Renal cortex interstitium (tissue), 11 donors: ENCODE data around the gene PLXNC1. TPM values are rescaled to one million over a fixed set of nuclear protein-coding genes. Genes with fewer than 3 reads are reported as not detected.
"Not testable (repeated sequence)": the region's sequence is repeated elsewhere in the genome, so short reads cannot be mapped to it uniquely, and the experiment has no call there.

Experiments used
- DNase-seq, 11 donors: peaks; one replicate each; pipeline ENCODE4 v3.0.0-alpha.2; 2013; ENCODE audit warnings: low read depth in 9 of 11, low spot score in 4 of 11; ENCODE audit errors: extremely low read depth in 1 of 11
- polyA plus RNA-seq, 3 donors: library from polyadenylated mRNA; unstranded; fragments of 120-200 nt; gene quantifications; one replicate each; pipeline ENCODE4 v1.2.1, GENCODE V29; 2013; ENCODE audit not compliant: insufficient read length in 3 of 3

The PLXNC1 gene
- polyA plus RNA-seq, 3 donors = 6.4 to 8.1 (median 7.7) TPM

- DNase-seq = no peak
Observed at GRCh38 chr12:94299846-94300245, 151.5 kb downstream of the PLXNC1 start.

DNA sequence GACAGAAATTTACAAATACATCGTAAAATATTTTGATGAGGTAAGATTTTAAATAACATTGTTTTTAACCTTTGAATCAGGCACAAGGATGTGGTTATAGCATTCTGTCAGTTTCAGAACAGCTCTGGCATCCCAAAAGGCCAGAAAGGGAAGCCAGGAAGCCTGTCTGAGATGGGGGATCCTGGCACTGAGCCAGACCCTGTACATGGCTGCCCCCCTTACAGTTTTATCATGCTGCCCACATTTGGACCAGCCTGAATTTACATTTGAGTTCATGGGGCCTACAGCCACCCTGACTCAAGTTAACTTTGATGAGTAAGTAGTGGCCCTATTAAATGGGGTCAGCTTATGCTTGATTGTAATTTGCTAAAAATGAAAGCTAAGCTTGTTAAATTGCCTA, 155.6 kb downstream of the PLXNC1 start:
- DNase-seq = no peak

- DNase-seq = no peak
Observed at GRCh38 chr12:94304566-94305061, 156.2 kb downstream of the PLXNC1 start.

- DNase-seq = no peak
Observed at GRCh38 chr12:94305130-94305957, 157.0 kb downstream of the PLXNC1 start.

- DNase-seq = no peak
Observed at GRCh38 chr12:94308612-94309011, 160.2 kb downstream of the PLXNC1 start.

DNA sequence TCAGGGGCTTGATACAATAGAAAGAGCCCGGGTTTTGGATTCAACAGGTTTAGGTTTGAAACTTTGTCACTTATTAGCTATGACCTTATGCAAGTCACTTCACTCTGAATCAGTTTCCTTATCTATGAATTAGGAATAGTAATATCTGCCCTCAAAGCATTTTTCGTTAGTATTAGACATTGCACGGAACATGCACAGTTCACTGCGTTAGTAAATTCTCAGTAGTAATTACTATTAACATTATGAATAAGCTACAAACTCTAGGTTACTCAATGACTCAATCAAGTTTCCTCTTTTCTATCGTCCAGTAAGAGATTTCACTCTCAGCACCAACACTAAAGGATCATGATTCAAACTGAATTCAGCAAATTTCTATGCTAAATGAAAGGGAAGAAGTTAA, 161.0 kb downstream of the PLXNC1 start:
- no peak for DNase-seq

GRCh38 chr12:94312378-94312777, 164.0 kb downstream of the PLXNC1 start:
- no peak for DNase-seq

- not testable (repeated sequence) for DNase-seq
Observed at GRCh38 chr12:94316600-94316999, 168.2 kb downstream of the PLXNC1 start.

GRCh38 chr12:94318181-94318580, 169.8 kb downstream of the PLXNC1 start:
- no peak for DNase-seq

DNA sequence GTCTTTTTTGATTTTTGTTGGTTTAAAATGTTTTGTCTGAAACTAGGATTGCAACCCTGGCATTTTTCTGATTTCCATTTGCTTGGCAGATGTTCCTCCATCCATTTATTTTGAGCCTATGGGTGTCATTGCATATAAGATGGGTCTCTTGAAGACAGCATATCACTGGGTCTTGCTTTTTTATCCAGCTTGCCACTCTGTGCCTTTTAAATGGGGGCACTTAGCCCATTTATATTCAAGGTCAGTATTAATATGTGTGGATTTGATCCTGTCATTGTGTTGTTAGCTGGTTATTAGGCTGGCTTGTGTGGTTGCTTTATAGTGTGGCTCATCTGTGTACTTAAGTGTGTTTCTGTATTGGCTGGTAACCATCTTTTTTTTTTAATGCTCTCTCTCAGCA, 171.7 kb downstream of the PLXNC1 start:
- DNase-seq = no peak

DNA sequence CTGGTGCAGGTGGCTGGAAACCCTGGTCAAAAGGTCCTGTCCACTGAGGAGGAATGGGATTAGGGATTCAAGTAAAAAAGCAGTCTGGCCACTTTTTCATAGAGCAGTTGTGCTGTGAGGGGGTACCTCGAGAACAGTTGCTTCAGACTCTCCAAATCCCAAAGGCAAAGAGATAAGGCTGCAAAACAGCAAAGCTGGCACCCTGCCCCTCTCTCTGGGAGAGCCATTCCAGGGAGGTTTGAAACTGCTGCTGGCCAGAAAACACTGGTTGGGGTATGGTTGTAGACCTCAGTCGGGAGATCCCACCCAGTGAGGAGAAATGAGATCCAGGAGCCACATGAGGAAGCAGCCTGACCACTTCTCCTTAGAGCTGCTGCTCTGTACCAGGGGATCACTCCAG, 174.0 kb downstream of the PLXNC1 start:
- DNase-seq = no peak

DNA sequence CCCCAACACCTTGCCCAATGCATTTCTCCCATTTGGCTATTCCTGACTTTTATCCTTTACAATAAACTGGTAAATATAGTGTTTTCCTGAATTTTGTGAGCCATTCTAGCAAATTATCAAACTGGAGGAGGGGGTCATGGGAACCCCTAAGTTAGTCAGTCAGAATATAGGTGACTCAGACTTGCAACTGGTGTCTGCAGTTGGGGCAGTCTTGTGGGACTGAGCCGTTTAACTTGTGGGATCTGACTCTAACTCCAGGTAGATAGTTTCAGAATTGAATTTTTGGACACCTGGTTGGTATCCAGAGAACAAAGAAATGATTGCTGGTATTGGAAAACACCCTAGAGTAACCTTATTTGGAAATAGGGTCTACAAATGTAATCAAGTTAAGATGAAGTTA, 177.9 kb downstream of the PLXNC1 start:
- DNase-seq = no peak

DNA sequence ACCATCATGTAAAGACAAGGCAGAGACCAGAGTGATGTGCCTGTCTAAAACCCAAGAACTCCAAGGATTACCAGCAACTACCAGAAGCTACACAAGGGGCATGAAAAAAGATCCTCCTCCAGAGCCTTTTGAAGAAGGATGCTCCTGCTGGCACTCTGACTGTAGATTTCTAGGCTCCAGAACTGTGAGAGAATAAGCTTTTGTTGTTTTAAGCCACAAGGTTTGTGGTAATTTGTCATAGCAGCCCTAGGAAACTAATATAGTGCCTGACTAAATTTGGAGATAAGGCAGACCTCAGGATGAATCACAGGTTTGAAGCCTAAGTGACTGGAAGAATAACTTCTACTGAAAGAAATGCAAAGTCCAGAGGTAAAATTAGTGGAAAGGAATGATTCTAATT, 178.3 kb downstream of the PLXNC1 start:
- DNase-seq = no peak

GRCh38 chr12:94327809-94328208, 179.4 kb downstream of the PLXNC1 start:
- no peak for DNase-seq

DNA sequence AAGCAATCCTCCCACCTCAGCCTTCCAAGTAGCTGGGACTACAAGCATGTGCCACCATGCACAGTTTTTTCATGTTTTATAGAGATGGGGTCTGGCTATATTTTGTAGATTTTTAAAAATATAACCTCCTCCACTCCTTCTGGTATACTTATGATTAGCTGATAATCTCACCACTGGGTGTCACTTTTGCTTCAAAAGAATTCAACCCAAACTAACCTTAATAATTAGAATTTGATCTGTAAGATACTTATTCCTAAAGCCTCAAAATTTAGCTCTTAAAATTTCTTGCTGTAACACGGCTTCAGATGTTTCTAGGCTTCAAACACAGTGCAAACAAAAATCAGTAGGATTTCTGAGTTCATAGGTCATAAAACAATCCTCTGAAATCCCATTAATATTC, 181.0 kb downstream of the PLXNC1 start:
- DNase-seq = no peak

DNA sequence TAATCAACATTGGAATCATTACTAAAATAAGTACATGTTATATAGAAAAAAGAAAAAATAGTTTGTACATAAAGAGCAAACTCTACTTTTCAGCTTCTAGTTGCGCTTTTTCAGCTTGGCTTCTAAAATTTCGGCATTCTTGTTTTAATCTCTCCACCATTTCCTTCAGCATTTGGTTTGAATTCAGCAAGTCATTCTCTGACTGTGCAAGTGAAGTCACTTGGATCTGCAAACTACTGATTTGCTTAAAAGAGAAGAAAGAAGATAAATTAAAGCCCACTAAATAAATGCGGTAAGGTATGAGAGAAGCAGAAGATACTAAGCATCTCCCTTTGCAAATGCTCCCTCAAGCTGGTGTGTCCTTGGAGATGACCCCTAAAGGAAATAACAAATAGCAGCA, 185.0 kb downstream of the PLXNC1 start:
- no peak for DNase-seq

DNA sequence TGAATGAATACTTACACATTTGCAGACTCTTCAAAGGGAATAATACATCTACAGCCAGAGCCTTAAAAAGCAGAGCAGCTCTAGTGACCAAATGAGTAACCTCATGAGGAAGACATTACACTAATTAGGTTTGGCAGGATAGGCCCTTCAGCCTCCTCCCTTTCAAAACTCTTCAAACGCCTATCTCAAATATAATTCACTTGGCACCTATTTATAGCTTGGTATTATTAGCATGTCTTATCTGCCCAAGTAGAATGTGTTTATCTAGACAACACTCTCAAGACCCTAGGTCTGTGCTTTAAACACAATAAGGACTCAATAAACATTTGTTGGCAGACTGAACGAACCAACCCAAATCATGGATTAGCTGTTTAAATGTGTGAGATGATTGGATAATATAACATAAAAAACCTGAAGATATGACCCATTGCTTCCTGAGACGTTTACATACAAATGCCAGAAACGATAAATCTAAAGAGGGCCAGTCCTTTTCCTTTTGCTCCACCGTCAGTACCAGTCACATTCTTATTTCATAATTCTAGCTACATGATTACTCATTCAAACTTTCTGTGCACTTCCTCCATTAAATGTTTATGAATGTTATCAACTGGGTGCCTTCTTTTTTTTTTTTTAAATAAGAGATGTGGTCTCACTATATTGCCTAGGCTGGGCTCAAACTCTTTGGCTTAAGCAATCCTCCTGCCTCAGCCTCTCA, 188.0 kb downstream of the PLXNC1 start:
- no peak for DNase-seq

- no peak for DNase-seq
Observed at GRCh38 chr12:94338006-94338794, 189.8 kb downstream of the PLXNC1 start.

DNA sequence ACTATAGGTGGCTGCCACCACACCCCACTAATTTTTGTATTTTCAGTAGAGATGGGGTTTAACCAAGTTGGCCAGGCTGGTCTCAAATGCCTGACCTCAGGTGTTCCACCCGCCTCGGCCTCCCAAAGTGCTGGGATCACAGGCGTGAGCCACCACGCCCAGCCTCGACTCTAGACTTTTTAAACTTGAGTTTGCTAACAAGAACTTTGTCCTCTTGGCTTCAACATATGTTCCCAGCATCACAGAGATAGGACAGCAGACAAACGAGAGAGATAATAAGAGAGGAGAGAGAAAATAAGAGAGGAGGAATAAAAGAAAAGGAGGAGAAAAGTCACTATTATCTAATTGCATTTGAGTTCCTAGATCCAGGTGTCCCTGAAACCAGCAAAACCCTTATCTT, 192.2 kb downstream of the PLXNC1 start:
- no peak for DNase-seq

GRCh38 chr12:94353130-94353529, 204.8 kb downstream of the PLXNC1 start:
- no peak for DNase-seq
